HL-60/S4 treated with retinoic acid at 250 ng/mL for 4 days and 3 days (cell line): ENCODE data around the gene OAF.
"Not testable (repeated sequence)": the region's sequence is repeated elsewhere in the genome, so short reads cannot be mapped to it uniquely, and the experiment has no call there.

Source experiments
- in situ Hi-C: fragments of 300-500 bp; cut with MboI; formaldehyde crosslinking; loops from 2 replicates; pipeline ENCODE4 v1.7.0; 2022; ENCODE audit warnings: low sequenced_read_pairs

OAF gene

DNA sequence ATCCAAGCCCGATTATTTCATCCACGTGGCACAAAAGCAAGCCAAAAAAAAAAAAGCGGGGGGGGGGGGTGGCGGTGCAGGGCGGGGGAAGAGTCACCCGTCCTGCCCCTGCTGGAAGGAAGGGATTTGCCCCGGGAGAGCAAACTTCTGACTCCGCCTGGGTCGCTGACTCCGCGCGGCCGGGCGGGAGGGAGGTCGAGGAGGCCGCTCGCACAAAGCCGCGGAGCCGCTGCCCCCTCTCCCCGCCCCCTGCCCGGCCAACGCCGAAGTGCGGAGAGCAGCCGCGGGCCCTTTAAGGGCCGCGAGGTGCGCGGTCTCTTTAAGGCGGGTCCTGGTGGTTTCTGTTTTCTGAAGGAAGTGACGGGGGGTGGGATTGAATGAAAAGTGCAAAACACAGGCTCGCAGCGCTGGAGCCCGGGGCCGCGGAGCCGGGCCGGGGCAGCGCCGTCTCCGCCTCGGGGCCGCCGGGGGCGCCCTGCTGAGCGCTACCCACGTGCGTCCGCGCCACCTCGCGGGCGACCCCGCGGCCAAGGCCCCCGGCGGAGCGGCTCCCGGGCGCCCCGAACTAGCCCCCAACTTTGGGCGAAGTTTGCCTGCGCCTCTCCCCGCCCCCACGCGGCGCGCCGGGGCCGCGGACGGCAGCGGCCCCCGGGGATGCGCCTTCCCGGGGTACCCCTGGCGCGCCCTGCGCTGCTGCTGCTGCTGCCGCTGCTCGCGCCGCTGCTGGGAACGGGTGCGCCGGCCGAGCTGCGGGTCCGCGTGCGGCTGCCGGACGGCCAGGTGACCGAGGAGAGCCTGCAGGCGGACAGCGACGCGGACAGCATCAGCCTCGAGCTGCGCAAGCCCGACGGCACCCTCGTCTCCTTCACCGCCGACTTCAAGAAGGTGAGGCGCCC lies at the start of gene OAF:
Gene OAF (plus strand): TSS at position 407 of the 896 bp plus-strand sequence. CDS start 248 bp downstream, at position 655.
- in situ Hi-C loops = no loop called here

DNA sequence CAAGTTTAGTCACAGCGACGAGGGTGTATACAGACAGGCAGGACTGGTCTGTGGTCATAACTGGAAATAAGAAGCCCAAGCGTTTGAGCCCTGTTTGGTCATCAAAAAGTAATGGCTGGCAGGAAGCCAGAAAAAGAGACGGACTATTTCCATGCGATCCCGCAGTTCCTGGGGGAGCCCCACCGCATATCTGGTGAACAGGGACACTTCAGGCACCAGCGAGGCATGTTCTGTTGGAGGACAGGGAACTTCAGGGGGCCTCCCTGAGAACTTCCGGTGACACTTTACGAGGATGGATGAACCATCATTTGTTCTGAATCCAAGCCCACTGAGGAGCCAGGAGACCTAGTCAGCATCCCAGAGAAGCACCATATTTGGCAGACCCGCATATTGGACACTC lies 43.2 kb upstream of the OAF start:
- in situ Hi-C loops = no loop called here

DNA sequence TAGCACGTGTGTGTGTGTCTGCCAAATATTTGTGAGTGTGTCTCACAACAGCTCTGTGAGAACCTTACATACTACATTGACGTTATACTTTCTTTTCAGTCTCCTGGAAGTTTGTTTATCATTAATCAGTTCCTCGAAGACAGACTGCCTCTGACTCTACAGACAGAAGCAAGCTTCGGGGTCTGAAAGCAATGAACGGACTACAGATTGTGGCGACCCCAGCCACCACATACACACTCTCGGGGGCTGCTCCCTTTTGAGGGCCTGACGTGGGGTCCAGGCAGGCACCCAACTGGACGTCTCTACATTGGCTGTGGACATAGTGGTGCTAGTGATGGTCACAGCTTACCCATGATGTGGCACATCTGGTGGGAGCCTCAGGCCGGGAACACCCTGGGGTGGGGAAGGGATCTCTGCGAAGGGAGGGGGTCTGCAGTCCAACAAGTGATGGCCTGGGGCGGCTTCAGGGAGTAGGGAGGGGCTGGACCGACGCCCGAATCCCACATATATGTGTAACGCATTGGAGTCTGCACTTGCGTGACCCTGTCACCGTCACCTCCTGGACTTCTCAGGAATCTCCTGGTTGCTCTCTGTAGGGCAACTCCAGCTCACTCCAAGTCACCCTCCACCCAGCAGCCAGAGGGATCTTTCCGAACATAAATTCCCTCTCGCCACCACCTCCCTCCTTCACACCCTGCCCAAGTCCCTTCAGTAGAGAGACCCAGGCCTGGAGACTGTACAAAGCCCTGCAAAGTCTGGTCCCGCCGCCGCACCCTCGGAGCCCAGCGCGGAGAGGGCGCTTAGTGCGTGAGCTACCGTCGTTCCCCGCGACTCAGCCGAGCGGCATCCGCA lies 42.5 kb upstream of the OAF start:
- in situ Hi-C loops = no loop called here

DNA sequence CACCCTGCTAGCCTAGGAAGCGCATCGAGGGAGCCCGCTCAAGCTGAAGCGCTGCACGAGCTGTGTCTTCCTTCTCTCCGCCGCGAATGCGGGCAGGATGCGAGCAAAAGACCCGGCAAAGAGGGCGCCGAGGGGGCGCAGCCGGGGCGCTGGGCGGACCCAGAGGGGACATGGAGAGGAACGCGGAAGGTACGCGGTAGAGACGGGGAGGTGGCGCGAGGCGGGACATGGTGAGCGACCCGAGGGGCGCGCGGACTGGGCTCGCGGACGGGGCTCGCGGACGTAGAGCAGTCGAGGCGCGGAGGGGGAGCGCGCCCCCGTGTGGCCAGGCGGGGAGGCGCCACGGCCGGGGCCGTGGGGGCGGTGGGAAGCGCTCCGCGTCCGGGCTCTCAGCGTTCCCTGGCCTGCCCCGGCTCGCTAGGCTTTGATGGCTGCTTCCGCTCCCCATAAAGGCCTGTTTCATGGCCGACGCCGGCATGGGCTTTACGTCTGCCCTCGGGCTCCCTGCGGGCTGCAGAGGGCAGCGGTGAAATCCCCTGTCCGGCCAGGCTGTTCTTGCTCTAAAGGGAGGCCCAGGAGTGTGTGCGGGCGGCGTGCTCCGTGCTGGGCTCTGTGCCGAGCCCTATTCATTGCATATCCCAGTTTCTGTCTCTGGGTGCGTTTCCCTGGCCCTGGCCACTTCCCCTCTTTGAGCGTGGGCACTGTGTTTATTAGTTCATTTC lies 41.7 kb upstream of the OAF start:
- in situ Hi-C loops = no loop called here

DNA sequence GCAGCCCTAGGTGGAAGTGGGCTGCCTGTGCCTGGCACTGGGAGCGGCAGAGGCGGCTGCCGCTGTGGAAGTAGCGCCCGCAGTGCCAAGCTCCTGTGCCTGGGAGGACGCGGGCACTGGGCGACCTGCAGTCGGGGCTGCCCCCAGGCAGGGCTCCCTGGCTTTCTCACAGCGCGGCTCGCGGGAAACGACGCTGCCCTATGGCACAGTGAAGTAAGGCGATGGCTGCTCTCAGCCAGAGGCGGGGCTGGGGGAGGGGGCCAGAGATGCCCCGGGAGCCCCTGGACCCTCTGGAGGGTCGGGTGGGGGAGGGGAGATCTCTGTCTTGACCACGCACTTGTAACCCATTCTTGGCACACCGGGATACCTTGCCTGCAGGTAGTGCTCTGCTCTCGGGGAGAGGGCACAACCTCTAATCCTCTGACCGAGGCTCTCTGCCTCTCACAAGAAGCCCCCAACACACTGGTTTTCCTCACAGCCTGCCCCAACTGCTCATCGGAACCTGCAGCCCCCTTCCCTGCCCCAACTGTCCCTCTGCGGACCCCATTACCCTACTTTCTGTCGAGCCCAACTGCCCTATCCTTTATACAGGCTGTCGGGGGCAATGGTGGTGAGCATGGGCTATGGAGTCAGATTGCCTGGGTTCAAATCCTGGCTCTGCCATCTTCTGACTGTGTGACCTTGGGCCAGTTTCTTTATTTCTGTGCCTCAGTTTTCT lies 40.7 kb upstream of the OAF start:
- in situ Hi-C loops = loop anchor here (5.0 to 10.0 kb wide), 2 partner anchors 57 to 135 kb away; no protein-coding TSS in a partner anchor

DNA sequence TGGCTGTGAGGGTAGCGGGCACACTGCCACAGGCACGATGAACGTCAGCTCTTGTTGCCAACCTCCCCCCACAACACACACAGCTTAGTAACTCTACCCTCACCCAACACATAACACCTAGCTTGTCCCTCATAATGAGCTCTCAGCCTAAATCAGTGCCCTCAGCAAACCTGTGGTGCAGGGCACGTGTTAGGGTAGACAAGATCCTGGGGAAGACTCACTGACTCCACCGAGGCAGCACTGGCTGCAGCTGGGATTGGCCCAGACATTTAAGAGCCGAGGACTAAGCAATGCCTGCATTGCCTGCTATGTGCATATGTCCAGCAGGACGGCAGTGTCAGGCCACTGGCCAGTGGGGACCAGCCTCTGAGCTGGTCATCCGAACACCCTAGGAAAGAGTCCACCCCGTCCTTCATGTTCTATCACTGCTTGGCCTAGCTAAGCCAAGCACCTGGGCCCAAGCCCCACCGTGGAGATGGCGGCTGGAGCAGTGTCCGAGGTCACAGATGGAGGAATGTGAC lies 40.0 kb upstream of the OAF start:
- in situ Hi-C loops = loop anchor here (5.0 to 10.0 kb wide), 2 partner anchors 56 to 134 kb away; no protein-coding TSS in a partner anchor

DNA sequence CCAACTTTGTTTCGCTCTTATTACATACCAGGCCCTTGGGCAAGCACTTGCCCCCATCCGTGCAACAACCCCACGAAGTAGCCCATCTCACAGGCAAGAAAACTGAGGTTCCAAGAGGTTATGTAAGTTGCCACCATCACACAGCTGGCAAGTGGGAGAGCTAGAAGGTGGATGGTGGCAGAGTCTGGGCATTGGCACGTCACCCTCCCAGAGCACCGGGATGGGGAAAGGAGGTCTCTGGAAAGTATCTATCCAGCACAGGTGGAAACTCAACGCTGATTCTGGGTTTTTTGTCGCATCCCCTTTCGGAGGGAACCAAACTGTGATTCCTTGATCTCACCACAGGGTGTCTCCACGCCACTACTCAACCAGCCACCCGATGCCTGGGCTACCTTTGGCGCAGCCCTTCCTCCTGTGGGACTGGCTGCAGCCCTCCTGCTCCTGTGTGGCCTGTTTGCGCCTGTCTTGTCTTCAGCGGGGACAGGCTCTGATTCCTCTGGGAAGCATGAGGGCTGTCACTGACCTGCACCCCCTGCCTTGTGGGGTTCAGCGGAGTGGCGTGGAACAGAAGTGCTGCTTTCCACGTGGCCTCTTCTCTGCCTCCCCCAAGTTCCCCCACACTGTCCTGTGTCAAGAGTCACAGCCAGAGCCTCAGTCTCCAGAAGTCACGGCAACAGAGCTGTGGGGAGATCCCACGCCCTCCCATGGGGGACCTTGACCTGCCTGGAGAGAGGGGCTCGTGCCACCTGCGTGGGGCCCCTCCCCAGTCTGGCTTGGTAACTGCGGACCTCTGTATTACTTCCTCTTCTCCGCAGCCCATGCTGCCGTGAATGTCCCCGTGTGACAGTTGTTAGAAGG lies 38.5 kb upstream of the OAF start:
- in situ Hi-C loops = loop anchor here (5.0 to 10.0 kb wide), 2 partner anchors 55 to 133 kb away; no protein-coding TSS in a partner anchor

DNA sequence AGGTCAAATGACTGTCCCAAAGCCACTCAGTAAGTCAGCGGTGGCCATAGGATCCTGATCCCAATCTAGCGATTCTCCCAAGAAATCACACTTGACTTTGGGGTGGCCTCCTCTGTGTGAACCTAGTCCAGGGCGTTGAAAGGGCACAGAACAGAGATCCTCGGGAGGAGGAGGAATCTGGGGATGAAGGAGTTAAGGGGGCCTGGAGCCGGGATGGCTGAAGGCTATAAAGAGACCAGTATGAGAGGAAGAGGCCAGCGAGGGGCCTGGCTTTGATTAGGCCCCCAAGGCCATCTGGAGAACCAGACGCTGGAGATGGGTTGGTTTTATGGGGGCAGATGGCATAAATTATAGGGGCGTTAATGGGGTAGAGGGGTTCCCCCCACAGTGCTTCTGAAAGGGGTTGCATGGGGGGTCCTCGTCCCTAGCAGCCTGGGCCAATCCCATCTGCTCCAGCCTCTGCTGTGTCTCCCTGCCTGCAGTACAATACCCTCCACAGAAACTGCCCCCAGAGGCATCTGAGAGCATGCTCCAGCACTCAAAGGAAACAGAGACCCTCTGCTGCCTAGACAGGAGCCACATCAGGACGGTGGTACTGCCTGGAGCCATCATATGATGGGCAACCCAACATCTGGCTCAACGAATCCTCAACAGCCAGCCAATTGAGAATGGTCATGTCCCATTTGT lies 37.7 kb upstream of the OAF start:
- in situ Hi-C loops = loop anchor here (5.0 to 10.0 kb wide), 2 partner anchors 54 to 132 kb away; no protein-coding TSS in a partner anchor

DNA sequence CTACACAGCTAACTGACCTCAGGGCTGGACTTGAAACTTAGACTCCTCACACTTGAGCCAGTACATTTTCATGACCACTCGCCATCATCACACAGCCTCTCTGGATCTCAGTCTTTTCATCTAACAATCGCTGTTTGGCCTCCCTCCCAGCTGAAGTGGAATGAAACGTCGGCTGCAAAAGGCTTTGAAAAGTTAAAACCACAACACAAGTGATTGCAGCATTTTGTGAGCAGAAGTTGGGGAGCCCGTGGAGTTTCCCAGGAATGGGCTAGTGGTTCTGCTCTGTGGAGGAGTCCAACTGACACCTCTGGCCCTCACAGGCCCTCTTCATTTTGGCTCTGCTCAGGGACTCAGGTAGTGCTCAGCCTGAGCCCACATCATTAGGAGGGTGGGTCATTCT lies 37.0 kb upstream of the OAF start:
- in situ Hi-C loops = loop anchor here (5.0 to 10.0 kb wide), 2 partner anchors 53 to 131 kb away; no protein-coding TSS in a partner anchor

DNA sequence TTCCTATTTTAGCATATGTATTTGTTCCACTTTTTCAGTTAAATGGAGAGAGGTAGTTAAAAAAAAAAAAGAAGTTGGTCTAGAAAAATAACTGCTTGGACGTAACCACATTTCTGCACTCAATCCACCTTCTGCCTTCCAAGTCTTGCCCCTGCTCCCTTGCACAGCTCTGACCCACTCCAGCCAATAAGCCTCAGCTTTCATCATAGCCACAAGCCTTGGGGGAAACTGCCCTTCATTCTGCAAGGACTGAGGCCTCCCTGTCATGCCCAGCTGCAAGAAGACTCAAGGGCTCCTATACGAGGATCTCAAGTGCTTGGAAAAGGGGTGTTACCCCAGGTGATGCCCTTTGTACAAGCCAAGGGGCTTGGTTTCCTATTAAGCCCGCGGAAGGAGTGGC lies 36.0 kb upstream of the OAF start:
- in situ Hi-C loops = loop anchor here (5.0 to 10.0 kb wide), 2 partner anchors 52 to 130 kb away; no protein-coding TSS in a partner anchor

DNA sequence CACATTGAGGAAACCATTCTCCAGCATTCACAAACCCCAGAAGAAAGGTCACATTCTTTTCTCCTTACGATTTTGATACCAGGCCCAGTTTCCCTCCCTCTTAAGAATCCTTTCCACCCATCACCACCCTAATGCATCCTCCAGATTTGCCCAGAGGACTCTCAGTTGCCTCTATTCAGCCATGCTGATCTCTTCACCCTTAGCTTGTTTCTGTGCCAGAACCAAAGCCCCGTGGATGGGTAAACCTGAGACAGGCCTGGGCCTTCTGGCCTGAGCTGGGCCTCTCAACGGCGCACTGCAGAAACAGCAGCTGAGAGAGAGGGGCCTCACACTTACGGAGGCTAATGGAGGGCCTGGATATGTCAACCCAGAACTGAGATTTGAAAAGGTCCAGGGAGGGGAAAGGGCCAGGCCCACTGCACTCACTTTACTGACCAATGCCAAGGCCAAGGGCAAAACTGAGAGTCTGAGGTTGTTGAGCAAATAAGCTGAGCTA lies 32.2 kb upstream of the OAF start:
- in situ Hi-C loops = loop anchor here (10.0 kb wide), 1 partner anchor 126 kb away; no protein-coding TSS in a partner anchor

DNA sequence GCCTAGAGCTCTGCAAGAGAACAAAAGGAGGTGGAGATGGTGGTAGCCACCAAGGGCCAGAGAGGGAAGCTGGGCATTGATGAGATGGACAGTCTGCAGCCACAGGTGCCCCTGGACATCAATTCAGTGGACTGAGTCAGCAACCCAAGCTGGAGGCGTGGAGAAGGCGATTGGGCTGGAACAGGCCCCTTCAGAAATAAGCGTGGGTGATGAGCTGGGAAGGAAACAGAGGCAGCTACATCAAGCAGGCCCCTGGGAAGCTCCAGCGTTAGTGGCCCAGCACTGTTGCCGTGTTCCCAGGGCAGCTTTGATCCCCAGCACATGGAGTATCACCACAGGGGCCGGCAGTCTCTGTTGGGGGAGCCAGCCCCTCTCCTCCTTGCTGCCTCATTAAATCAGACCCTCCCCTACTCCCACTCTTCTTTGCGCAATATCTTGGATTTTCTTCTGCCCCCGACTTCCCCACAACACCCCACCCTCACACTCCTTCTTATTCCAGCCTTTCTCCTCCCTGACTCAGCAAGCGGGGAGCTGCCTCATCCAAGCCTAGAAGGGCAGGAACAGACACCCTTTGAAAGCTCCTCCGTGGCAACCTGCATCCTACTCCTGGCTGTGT lies 31.7 kb upstream of the OAF start:
- in situ Hi-C loops = loop anchor here (10.0 kb wide), 1 partner anchor 126 kb away; no protein-coding TSS in a partner anchor

DNA sequence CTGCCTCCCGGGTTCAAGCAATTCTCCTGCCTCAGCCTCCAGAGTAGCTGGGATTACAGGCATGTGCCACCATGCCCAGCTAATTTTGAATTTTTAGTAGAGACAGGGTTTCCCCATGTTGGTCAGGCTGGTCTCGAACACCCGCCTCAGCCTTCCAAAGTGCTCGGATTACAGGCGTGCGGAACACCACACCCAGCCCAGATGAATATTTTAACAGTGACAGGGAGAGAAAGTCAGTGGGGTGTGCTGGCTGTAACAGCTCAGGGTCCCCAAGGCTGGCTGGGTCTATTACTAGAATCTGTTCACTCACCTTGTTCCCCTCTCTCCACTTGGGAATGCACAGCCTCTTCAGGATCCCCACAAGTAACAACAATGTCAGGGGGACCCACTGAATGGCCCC lies 30.8 kb upstream of the OAF start:
- in situ Hi-C loops = not testable (repeated sequence)

DNA sequence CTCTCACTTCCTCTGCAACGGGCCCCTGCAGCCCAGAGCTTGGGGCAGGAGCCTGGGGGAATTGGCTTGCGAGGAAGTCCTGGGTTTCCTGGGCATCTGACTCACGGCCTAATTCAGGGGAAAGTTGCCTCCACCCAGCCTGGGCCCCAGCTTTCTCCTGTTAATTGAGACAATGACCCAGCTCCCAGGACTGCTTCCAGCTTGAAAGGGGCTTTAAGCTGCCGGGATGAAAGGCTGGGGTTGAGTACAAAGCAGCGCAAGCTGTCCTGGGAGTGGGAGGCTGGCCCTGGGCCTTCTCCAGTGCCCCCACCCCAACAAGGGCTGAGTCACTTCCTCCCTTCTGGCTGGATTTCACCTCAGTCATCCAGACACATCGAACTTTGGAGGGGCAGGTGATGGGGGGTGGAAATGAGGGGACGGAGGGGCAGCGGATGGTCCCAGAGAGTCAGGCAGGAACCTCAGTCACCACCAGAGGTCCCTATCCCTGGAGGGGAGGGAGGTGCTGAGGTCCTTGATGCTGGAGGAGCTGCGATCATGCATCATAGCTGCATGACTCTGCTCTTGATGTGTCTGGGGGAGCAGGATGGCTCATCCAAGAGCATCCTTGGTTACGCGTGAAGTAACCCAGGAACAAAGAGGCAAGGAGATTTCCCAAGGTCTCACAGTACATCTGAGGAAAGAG lies 30.1 kb upstream of the OAF start:
- in situ Hi-C loops = no loop called here

DNA sequence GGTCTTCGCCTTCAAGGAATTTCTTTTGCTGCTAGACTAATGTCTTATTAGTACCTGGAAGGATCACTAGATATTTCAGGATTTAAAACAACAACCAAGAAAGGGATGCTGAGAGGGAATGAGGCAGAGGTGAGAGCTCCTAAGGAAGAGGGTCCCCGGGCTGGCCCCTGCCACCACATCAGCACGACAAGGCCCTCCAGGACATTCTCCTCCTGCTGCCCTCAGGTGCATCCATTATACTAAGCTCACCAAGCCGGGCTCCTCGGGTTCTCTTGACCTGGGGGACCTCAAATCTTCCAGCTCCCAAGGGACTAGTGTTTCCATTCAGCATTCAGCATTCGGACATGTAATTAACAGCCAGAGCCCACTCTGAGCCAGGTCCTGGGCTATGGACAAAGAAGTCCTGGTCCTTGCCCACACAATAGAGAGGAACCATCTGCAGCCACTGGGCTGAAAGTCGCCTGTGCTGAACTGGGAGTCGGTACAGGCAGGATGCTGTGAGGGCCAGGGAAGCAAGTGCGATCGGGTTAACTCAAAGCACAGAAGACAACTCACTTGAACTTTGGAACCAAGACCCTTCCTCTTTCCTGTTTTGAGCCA lies 29.4 kb upstream of the OAF start:
- in situ Hi-C loops = no loop called here

DNA sequence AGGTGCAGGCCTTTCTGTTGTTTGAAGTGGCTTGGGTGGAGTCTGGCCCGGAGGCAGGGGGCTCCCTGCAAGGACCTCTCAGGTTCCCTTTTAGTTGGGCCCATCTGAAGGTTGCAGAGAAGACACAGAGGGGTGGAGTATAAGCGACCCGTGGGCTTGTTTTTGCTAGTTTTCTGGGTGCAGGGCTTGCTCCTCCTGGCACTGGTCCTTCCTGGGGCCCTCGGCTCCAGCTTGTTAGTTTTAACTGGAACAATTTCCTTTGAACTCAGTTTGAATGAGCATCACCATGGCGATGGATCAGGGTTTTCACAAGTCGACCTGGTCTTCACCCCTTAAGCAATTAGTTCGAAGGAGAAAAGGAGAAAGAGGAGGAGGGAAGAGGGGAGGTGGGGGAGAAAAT lies 28.5 kb upstream of the OAF start:
- in situ Hi-C loops = no loop called here
